ENCODE measurements around the gene CDPF1.

- TF ChIP-seq ARNTL (CRISPR knock-in tag; IDR thresholded peaks at IDR 0.05) = no peak
- TF ChIP-seq, protein P1, sequence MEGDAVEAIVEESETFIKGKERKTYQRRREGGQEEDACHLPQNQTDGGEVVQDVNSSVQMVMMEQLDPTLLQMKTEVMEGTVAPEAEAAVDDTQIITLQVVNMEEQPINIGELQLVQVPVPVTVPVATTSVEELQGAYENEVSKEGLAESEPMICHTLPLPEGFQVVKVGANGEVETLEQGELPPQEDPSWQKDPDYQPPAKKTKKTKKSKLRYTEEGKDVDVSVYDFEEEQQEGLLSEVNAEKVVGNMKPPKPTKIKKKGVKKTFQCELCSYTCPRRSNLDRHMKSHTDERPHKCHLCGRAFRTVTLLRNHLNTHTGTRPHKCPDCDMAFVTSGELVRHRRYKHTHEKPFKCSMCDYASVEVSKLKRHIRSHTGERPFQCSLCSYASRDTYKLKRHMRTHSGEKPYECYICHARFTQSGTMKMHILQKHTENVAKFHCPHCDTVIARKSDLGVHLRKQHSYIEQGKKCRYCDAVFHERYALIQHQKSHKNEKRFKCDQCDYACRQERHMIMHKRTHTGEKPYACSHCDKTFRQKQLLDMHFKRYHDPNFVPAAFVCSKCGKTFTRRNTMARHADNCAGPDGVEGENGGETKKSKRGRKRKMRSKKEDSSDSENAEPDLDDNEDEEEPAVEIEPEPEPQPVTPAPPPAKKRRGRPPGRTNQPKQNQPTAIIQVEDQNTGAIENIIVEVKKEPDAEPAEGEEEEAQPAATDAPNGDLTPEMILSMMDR (CRISPR knock-in tag; IDR thresholded peaks at IDR 0.05) = no peak
- TF ChIP-seq POLR2AphosphoS5 (IDR thresholded peaks at IDR 0.05; ENCODE audit: low read depth, low read length) = no peak
- no peak for TF ChIP-seq TOE1 (CRISPR knock-in tag; IDR thresholded peaks at IDR 0.05)
- TF ChIP-seq SOX6 (IDR thresholded peaks at IDR 0.05) = no peak
- no peak for TF ChIP-seq SOX6 (CRISPR knock-in tag; IDR thresholded peaks at IDR 0.05)
- TF ChIP-seq PAWR (CRISPR knock-in tag; IDR thresholded peaks at IDR 0.05; ENCODE audit: borderline replicate concordance) = no peak
- no peak for TF ChIP-seq ATF7 (IDR thresholded peaks at IDR 0.05)
- TF ChIP-seq ATF7 (CRISPR knock-in tag; IDR thresholded peaks at IDR 0.05) = no peak
- no peak for TF ChIP-seq KDM1A (CRISPR knock-in tag; IDR thresholded peaks at IDR 0.05)
- TF ChIP-seq MXI1 (IDR thresholded peaks at IDR 0.05; ENCODE audit: borderline replicate concordance, low read depth, low read length) = no peak
- TF ChIP-seq, protein P2, sequence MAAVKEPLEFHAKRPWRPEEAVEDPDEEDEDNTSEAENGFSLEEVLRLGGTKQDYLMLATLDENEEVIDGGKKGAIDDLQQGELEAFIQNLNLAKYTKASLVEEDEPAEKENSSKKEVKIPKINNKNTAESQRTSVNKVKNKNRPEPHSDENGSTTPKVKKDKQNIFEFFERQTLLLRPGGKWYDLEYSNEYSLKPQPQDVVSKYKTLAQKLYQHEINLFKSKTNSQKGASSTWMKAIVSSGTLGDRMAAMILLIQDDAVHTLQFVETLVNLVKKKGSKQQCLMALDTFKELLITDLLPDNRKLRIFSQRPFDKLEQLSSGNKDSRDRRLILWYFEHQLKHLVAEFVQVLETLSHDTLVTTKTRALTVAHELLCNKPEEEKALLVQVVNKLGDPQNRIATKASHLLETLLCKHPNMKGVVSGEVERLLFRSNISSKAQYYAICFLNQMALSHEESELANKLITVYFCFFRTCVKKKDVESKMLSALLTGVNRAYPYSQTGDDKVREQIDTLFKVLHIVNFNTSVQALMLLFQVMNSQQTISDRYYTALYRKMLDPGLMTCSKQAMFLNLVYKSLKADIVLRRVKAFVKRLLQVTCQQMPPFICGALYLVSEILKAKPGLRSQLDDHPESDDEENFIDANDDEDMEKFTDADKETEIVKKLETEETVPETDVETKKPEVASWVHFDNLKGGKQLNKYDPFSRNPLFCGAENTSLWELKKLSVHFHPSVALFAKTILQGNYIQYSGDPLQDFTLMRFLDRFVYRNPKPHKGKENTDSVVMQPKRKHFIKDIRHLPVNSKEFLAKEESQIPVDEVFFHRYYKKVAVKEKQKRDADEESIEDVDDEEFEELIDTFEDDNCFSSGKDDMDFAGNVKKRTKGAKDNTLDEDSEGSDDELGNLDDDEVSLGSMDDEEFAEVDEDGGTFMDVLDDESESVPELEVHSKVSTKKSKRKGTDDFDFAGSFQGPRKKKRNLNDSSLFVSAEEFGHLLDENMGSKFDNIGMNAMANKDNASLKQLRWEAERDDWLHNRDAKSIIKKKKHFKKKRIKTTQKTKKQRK (IDR thresholded peaks at IDR 0.05; ENCODE audit: low read length) = no peak
- no peak for TF ChIP-seq ZNF317 (CRISPR knock-in tag; IDR thresholded peaks at IDR 0.05)
- TF ChIP-seq EP300 (IDR thresholded peaks at IDR 0.05; ENCODE audit: low read depth in 2 of 2, low read length in 2 of 2) = no peak
- no peak for TF ChIP-seq EP300 (CRISPR knock-in tag; IDR thresholded peaks at IDR 0.05; ENCODE audit: borderline replicate concordance)
- TF ChIP-seq, protein P3, sequence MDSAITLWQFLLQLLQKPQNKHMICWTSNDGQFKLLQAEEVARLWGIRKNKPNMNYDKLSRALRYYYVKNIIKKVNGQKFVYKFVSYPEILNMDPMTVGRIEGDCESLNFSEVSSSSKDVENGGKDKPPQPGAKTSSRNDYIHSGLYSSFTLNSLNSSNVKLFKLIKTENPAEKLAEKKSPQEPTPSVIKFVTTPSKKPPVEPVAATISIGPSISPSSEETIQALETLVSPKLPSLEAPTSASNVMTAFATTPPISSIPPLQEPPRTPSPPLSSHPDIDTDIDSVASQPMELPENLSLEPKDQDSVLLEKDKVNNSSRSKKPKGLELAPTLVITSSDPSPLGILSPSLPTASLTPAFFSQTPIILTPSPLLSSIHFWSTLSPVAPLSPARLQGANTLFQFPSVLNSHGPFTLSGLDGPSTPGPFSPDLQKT (CRISPR knock-in tag; IDR thresholded peaks at IDR 0.05; ENCODE audit: borderline replicate concordance) = no peak
- no peak for TF ChIP-seq NR2F6 (IDR thresholded peaks at IDR 0.05)
- no peak for TF ChIP-seq NR2F6 (CRISPR knock-in tag; IDR thresholded peaks at IDR 0.05)
Observed at GRCh38 chr22:46213052-46213451, 37.0 kb downstream of the CDPF1 start.

Measured in HepG2 (cell line).